Measurements from ENCODE around the gene MANEAL.

Gene MANEAL

GRCh38 chr1:37828410-37829074, 34.9 kb downstream of the MANEAL start:
- DNase-seq: no peak

- DNase-seq: no peak
Measured at GRCh38 chr1:37831109-37831508, 37.5 kb downstream of the MANEAL start.

- DNase-seq: no peak
Measured at GRCh38 chr1:37831809-37832208, 38.2 kb downstream of the MANEAL start.

GRCh38 chr1:37836788-37837187, 43.1 kb downstream of the MANEAL start:
- DNase-seq: no peak

- DNase-seq: no peak
Measured at GRCh38 chr1:37839676-37840075, 46.0 kb downstream of the MANEAL start.

GRCh38 chr1:37840711-37841110, 47.1 kb downstream of the MANEAL start:
- DNase-seq: no peak

GRCh38 chr1:37841652-37842051, 48.0 kb downstream of the MANEAL start:
- no peak for DNase-seq

GRCh38 chr1:37844536-37844935, 50.9 kb downstream of the MANEAL start:
- no peak for DNase-seq

GRCh38 chr1:37845049-37845646, 51.5 kb downstream of the MANEAL start:
- no peak for DNase-seq

- no peak for DNase-seq
Measured at GRCh38 chr1:37845786-37846185, 52.1 kb downstream of the MANEAL start.

- no peak for DNase-seq
Measured at GRCh38 chr1:37846647-37847339, 53.1 kb downstream of the MANEAL start.

GRCh38 chr1:37849480-37849879, 55.8 kb downstream of the MANEAL start:
- DNase-seq: no peak

- no peak for DNase-seq
Measured at GRCh38 chr1:37850352-37850955, 56.8 kb downstream of the MANEAL start.

Data from CD4-positive, alpha-beta T cell treated with Interleukin-1 beta for 1 hour (primary cell).